Epithelial cell of umbilical artery (primary cell): ENCODE data around the gene AGGF1. TPM values are rescaled to one million over a fixed set of nuclear protein-coding genes. Genes with fewer than 3 reads are reported as not detected.

Experiments used
- total RNA-seq: library from RNA; depleted of rRNA; stranded (reverse); fragments of >200 nt; gene quantifications from 2 replicates; pipeline ENCODE4 v1.2.3, GENCODE V29; 2014

AGGF1 gene, protein sequence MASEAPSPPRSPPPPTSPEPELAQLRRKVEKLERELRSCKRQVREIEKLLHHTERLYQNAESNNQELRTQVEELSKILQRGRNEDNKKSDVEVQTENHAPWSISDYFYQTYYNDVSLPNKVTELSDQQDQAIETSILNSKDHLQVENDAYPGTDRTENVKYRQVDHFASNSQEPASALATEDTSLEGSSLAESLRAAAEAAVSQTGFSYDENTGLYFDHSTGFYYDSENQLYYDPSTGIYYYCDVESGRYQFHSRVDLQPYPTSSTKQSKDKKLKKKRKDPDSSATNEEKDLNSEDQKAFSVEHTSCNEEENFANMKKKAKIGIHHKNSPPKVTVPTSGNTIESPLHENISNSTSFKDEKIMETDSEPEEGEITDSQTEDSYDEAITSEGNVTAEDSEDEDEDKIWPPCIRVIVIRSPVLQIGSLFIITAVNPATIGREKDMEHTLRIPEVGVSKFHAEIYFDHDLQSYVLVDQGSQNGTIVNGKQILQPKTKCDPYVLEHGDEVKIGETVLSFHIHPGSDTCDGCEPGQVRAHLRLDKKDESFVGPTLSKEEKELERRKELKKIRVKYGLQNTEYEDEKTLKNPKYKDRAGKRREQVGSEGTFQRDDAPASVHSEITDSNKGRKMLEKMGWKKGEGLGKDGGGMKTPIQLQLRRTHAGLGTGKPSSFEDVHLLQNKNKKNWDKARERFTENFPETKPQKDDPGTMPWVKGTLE
- 16.9 and 20.7 TPM in 2 replicates for total RNA-seq

GRCh38 chr5:77030097-77031071 lies at the start of gene AGGF1:
Gene AGGF1 (plus strand): TSS chr5:77030404. CDS start chr5:77030767, 363 bp downstream.

DNA sequence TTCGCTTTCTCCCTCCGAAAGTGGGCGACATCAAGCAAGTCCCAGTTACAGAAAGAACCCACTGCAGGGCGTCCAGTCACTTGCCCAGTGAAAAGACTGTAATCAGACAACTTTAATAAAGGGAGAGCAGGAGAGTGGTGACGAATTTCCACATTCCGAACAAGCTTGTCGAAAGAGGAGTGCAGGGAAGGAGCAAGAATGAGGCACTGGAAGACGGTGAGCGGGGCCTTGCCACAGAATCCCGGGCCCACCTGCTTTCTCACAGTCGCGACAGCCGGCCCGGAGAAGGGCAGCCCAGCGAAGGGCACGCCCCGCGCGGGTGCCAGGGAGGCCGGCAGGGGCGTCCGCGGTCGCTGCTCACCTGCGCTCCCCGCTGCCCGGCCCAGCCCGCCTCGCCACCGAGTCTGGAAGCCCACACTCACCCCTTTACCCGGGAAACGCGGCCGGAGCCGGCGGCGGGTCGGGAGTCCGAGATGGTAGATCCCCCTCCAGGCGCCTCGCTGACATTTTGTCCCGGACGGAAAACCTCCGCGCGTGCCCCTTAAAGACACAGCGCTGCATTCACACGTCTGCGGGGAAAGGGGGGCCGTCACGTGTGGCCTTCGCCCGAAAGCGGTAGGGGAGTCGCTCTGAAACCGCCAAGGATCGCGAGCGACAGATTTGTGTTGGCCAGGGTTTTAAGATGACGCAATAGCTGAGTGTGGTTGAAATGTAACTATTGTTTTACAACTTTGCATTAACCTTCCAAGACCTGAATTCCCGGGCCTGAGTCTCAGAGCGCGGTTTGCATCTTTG lies 56.7 kb downstream of the AGGF1 start, which contains the start of gene ZBED3:
Gene ZBED3 (minus strand): TSS at position 597 of the 795 bp plus-strand sequence. CDS start 9,407 bp downstream, outside the sequence.

Other genes starting within 250 kb of the AGGF1 start
- gene F2RL1, start 211.4 kb upstream of the AGGF1 start, total RNA-seq: 77.1 and 150 TPM in 2 replicates
- gene S100Z, start 180.4 kb upstream of the AGGF1 start, total RNA-seq: not detected in 2 replicates
- gene CRHBP, start 77.4 kb upstream of the AGGF1 start, total RNA-seq: 0.15 TPM in 1 of 2 replicates, not detected in the other
- 2.3 and 2.6 TPM in 2 replicates for gene ZBED3, start 56.9 kb downstream of the AGGF1 start, total RNA-seq
- 0.15 TPM in 1 of 2 replicates, not detected in the other for gene PDE8B, start 180.3 kb downstream of the AGGF1 start, total RNA-seq